ENCODE data around the gene SPATA9. TPM values are rescaled to one million over a fixed set of nuclear protein-coding genes. Genes with fewer than 3 reads are reported as not detected.

Gene SPATA9
- total and polyA plus RNA-seq, 2 of the 8 experiments (the other 6 are each of a cell fraction or from before 2014, with no cell fraction given), result not detected

DNA sequence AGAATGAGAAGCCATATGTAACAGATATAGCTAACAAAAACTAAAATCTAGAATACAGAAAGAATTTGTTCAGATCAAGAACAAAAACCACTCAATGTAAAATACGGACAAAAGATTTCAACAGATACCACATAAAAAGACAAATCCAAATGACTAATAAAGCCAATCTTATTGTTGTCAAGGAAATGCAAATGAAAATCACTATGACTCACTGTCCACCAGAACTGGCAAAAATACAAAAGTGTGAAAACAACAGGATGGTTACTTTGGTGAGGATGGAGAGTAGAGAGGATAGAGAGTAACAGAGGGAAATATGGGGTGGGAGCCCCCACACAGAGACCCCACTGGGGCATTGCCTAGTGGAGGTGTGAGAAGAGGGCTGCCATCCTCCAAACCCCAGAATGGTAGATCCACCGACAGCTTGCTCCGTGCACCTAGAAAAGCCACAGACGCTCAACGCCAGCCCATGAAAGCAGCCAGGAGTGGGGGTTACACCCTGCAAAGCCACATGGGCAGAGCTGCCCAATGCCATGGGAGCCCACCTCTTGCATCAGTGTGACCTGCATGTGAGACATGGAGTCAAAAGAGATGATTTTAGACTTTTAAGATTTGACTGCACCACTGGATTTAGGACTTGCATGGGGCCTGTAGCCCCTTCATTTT, 33.1 kb upstream of the SPATA9 start:
- Histone ChIP-seq H3K23ac (ENCODE audit: insufficient read length) (no peak overlapping the region), H3K4me2 (ENCODE audit: insufficient read depth in 1 of 2, low read depth in 2 of 2, low read length in 2 of 2) (no peak overlapping the region), H4K91ac (replicated peaks; ENCODE audit: insufficient read length, low read length) (no peak overlapping the region), H3K23me2 (ENCODE audit: low read depth, low read length) (peaks cover 6% of the 10 kb centered on the region), H3K56ac (replicated peaks; ENCODE audit: insufficient read length, low read depth, low read length) (no peak overlapping the region), H3K4ac (replicated peaks; ENCODE audit: insufficient read length, low read depth, low read length) (no peak overlapping the region), H3K4me3 (ENCODE audit: extremely low read depth in 1 of 4, insufficient read depth in 2 of 4, low read depth in 3 of 4, low read length in 4 of 4) (no peak overlapping the region), H3K4me1 (replicated peaks in 1 of 4; ENCODE audit: control insufficient read depth in 3 of 4, insufficient read depth in 4 of 4, low read length in 3 of 4) (peaks cover 0 to 6% (median 0%) of the 10 kb centered on the region in 4 experiments; a peak in 1 of 7 replicates), H4K5ac (ENCODE audit: insufficient read length, low read depth, low read length) (no peak overlapping the region), H2BK120ac (replicated peaks; ENCODE audit: low read depth, low read length) (no peak overlapping the region), H3K27me3 (replicated peaks in 1 of 4; ENCODE audit: control insufficient read depth in 3 of 4, extremely low read depth in 1 of 4, insufficient read depth in 3 of 4, low read length in 3 of 4) (peaks cover 0 to 3% (median 0%) of the 10 kb centered on the region in 4 experiments; a peak in 1 of 7 replicates), H3K9me3 (ENCODE audit: insufficient read depth in 2 of 2, low read depth in 1 of 2, low read length in 1 of 2) (no peaks in the 10 kb centered on the region), H3K27ac (ENCODE audit: low read depth, low read length) (no peak overlapping the region), H3K79me1 (ENCODE audit: low read depth, low read length) (no peaks in the 10 kb centered on the region), H3K9ac (replicated peaks in 1 of 4; ENCODE audit: extremely low read depth in 1 of 4, low read depth in 3 of 4, low read length in 3 of 4) (no peak overlapping the region), H2BK5ac (ENCODE audit: low read depth, low read length) (no peak overlapping the region), H3K36me3 (ENCODE audit: control insufficient read depth in 2 of 4, insufficient read depth in 4 of 4, low read length in 3 of 4) (no peaks in the 10 kb centered on the region), H2BK12ac (ENCODE audit: low read depth, low read length) (no peak overlapping the region), H2AK5ac (ENCODE audit: low read depth, low read length) (no peak overlapping the region), H3K79me2 (ENCODE audit: control insufficient read depth in 1 of 2, insufficient read depth in 2 of 2, low read length in 2 of 2) (no peaks in the 10 kb centered on the region), H2BK15ac (ENCODE audit: low read length) (no peak overlapping the region), H2BK20ac (ENCODE audit: low read length) (no peak overlapping the region), H2AFZ (ENCODE audit: low read length) (no peak overlapping the region), H4K20me1 (replicated peaks in 1 of 2; ENCODE audit: control insufficient read depth in 1 of 2, insufficient read depth in 2 of 2, low read length in 2 of 2) (no peaks in the 10 kb centered on the region), H3K14ac (ENCODE audit: insufficient read length) (no peak overlapping the region), H4K8ac (ENCODE audit: extremely low read depth, insufficient read depth, low read length) (no peak overlapping the region), H3K18ac (ENCODE audit: extremely low read depth, low read length) (no peak overlapping the region)
- no peak for TF ChIP-seq NRF1 (IDR thresholded peaks at IDR 0.05; ENCODE audit: low read depth, low read length)
- TF ChIP-seq JUND (IDR thresholded peaks at IDR 0.05; ENCODE audit: low read length), result no peak
- WGBS, 2 experiments (ENCODE audit: extremely low coverage in 1 of 2, insufficient coverage in 1 of 2, insufficient read length in 1 of 2, insufficient replicate concordance in 2 of 2, low coverage in 1 of 2, low lambda C conversion rate in 2 of 2, missing lambda C conversion rate in 1 of 2), result 89% methylated on average over 5 of the region's 5 CpGs; no CpG with 5 or more reads in 1 of the 2 experiments
- ChIA-PET CTCF (ENCODE audit: partially characterized antibody) (no interaction called here), POLR2A (ENCODE audit: partially characterized antibody) (interaction anchor here (0.9 kb wide), 1 partner anchor 10 kb away, joined by 3 read pairs; no protein-coding TSS in a partner anchor)
- no peak for DNase-seq (ENCODE audit: low read depth in 1 of 2, low spot score in 2 of 2)
- no peak for FAIRE-seq
